Glutamatergic neuron (in vitro differentiated cells): ENCODE data around the gene KAT8. TPM values are rescaled to one million over a fixed set of nuclear protein-coding genes. Genes with fewer than 3 reads are reported as not detected.
A peak's percentile ranks its signal among the peaks of the same experiment; 100 is the strongest.
"Not testable (repeated sequence)": the region's sequence is repeated elsewhere in the genome, so short reads cannot be mapped to it uniquely, and the experiment has no call there.

Experiments
- DNase-seq: peaks from one replicate; pipeline ENCODE4 v3.0.0; 2022
- H3K27ac Mint-ChIP-seq: one replicate; pipeline ENCODE4 v1.8.0; 2020; ENCODE audit warnings: mild to moderate bottlenecking, mixed read lengths, inconsistent platforms; ENCODE audit not compliant: unreplicated experiment
- H3K27me3 Mint-ChIP-seq: one replicate; pipeline ENCODE4 v1.8.0; 2020; ENCODE audit warnings: mild to moderate bottlenecking, moderate library complexity, mixed read lengths, inconsistent platforms; ENCODE audit not compliant: unreplicated experiment
- H3K36me3 Mint-ChIP-seq: one replicate; pipeline ENCODE4 v1.8.0; 2020; ENCODE audit warnings: mild to moderate bottlenecking, mixed read lengths, inconsistent platforms; ENCODE audit not compliant: unreplicated experiment
- H3K4me1 Mint-ChIP-seq: one replicate; pipeline ENCODE4 v1.8.0; 2020; ENCODE audit warnings: mild to moderate bottlenecking, low read depth, mixed read lengths, inconsistent platforms; ENCODE audit not compliant: unreplicated experiment
- H3K4me3 Mint-ChIP-seq: one replicate; pipeline ENCODE4 v1.8.0; 2020; ENCODE audit warnings: mild to moderate bottlenecking, mixed read lengths, inconsistent platforms; ENCODE audit not compliant: unreplicated experiment
- H3K9me3 Mint-ChIP-seq: one replicate; pipeline ENCODE4 v1.8.0; 2020; ENCODE audit warnings: mild to moderate bottlenecking, moderate library complexity, mixed read lengths, inconsistent platforms; ENCODE audit not compliant: unreplicated experiment
- total RNA-seq: library from RNA; stranded (reverse); fragmentation: NEBNext Ultra II Directional; extraction: Animal tissue kit (Norgen Biotek cat#: 25700); gene quantifications from one replicate; pipeline ENCODE4 v1.2.1, GENCODE V29; 2021; ENCODE audit not compliant: unreplicated experiment
- TF ChIP-seq, protein P1 (sequence below): fragments of 200-600 bp; sonication (generic); IDR thresholded peaks from one replicate; pipeline ENCODE4 v1.5.0; 2021; ENCODE audit not compliant: partially characterized antibody, unreplicated experiment

The KAT8 gene
- total RNA-seq, 1 donor from 2014 or later = 61.2 TPM

DNA sequence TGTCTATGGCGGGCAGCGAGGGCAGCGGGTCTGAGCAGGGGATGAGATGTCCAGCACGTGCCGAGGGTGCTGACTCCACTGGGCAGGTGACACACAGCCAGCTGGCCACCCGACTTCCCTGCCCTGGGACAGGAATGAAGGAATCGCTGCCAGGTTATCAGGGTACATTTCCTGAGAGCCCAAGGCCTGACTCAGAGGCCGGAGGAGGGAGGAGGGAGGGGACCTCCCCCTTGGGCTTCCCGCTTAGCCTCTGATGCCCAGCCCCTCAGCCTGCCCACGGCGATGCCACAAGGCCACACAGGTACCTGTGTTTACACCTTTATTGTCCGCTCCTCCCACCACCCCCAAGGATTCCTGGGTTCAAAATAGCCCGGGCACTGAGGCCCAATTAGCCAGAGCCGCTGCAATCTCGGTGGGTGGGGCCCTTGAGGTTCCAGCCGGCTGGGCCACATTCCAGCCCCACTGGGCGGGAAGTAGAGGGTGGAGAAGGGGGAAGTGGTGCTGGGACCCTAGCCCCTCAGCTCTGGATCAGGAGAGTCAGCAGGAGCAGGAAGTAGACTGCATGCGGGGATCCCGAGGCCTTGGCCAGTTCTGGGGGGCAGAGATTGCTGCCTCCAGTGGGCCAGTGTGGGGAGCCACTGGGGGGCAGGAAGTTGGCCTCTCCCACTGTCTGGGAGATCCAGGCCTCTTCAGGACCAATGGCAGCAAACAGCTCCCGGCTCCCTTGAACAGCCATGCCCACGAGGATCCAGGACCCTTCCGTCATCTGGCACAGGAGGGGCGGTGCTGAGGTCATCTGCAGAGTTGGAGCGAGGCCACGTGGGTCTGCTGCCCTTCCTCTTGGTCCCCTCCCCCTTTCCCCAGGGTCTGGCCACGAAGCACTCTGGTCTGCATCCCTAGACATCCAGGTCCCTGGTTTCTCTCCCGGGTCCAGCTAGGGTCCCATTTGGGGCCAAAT, 21.4 kb downstream of the KAT8 start:
- H3K27ac Mint-ChIP-seq = no peak overlapping the region
- no peak overlapping the region for H3K4me3 Mint-ChIP-seq
- DNase-seq = no peak
- H3K36me3 Mint-ChIP-seq = no peaks in the 10 kb centered on the region
- H3K27me3 Mint-ChIP-seq = peaks cover 5% of the 10 kb centered on the region
- peaks cover 5% of the 10 kb centered on the region for H3K4me1 Mint-ChIP-seq
- peaks cover 6% of the 10 kb centered on the region for H3K9me3 Mint-ChIP-seq
- TF ChIP-seq, protein P1, sequence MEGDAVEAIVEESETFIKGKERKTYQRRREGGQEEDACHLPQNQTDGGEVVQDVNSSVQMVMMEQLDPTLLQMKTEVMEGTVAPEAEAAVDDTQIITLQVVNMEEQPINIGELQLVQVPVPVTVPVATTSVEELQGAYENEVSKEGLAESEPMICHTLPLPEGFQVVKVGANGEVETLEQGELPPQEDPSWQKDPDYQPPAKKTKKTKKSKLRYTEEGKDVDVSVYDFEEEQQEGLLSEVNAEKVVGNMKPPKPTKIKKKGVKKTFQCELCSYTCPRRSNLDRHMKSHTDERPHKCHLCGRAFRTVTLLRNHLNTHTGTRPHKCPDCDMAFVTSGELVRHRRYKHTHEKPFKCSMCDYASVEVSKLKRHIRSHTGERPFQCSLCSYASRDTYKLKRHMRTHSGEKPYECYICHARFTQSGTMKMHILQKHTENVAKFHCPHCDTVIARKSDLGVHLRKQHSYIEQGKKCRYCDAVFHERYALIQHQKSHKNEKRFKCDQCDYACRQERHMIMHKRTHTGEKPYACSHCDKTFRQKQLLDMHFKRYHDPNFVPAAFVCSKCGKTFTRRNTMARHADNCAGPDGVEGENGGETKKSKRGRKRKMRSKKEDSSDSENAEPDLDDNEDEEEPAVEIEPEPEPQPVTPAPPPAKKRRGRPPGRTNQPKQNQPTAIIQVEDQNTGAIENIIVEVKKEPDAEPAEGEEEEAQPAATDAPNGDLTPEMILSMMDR = no peak

DNA sequence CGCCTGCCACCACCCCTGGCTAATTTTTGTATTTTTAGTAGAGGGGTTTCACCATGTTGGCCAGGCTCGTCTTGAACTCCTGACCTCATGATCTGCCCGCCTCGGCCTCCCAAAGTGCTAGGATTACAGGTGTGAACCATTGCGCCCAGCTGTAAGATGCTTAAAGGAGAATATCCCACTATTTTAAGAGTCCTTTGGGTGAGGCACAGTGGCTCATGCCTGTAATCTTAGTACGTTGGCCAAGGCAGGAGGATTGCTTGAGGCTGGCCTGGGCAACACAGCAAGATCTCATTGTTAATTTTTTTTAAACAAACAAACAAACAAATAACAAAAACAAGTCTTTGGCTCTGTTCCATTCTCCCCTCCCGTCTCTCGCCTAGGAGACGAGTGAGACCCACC, 23.6 kb downstream of the KAT8 start:
- not testable (repeated sequence) for H3K4me1 Mint-ChIP-seq, H3K4me3 Mint-ChIP-seq, H3K36me3 Mint-ChIP-seq, H3K9me3 Mint-ChIP-seq, H3K27ac Mint-ChIP-seq, DNase-seq, H3K27me3 Mint-ChIP-seq

DNA sequence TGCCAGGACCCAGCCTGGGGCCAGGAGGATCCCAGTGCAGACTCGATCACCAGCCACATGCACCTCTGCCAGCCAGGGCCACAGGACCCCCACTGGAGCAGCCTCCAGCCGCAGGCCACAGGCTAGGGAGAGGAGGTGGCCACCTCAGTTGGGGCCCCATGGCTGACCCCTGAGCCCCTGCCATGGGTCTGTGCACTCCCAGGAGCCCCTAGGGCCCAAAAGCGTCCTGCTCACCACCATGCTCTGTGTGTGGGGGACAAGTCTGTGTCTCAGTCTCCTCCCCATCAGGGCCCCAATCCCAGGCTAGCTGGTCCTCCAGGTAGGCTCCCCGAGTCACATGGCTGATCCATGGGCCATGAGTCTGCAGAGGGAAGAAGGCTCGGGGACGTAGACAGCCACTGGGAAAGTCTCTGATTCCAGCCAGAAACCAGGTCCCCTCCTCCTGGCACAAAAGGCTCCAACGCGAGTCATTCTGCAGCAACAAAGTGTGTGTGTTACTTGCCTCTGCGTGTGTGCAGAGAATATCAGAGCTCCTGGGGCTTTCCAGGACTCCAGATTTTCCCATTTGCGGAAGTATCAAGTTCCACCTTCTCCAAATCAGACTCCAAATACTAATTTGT, 24.1 kb downstream of the KAT8 start:
- H3K9me3 Mint-ChIP-seq = peaks cover 6% of the 10 kb centered on the region
- peaks cover 7% of the 10 kb centered on the region for H3K27me3 Mint-ChIP-seq
- peaks cover 2% of the 10 kb centered on the region for H3K4me1 Mint-ChIP-seq
- H3K4me3 Mint-ChIP-seq = peak overlapping the region; percentile 78
- H3K36me3 Mint-ChIP-seq = no peaks in the 10 kb centered on the region
- TF ChIP-seq, protein P1 = no peak
- peak overlapping the region; percentile 73 for H3K27ac Mint-ChIP-seq
- no peak for DNase-seq

DNA sequence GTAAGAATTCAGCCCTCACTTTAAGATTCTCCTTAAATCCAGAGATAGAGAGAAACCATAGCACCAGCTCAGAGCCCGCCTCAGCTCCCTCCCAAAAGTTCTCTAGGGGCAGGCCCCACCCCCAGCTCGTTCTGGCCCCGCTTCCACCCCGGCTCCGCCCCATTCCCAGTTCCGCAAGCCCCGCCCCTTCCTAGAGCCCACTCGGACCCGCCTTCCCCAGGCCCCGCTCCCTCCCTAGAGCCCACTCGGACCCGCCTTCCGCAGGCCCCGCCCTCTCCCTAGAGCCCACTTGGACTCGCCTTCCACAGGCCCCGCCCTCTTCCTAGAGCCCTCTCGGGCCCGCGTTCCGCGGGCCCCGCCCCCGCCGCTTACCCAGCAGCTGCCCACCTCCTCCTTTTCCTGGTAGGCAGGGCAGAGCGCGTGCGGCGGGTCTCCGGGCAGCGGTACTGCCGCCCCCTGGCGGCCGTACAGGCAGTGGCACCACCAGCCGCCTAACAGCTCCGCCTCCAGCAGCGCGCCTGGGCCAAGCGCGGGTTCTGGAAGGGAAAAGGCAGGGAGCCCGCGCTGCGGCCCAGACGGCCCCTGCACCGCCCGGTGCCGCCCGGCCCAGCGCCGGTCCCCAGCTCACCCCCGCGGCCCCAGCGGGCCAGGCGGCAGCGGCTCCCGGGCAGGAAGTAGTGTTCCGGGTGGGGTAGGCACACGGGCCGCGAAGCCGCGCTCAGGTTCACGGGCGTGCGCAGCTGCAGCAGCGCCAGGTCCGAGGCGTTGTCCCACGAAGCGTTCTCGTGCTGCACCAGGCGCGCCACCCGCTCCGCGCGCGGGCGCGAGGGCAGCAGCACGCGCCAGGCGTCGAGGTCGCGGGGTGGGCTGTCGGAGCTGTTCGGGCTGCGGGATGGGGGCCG, 24.9 kb downstream of the KAT8 start:
- Mint-ChIP-seq H3K27me3 (peaks cover 10% of the 10 kb centered on the region), H3K4me1 (peaks cover 2% of the 10 kb centered on the region), H3K36me3 (no peaks in the 10 kb centered on the region), H3K4me3 (peak overlapping the region; percentile 78), H3K9me3 (peaks cover 6% of the 10 kb centered on the region), H3K27ac (peak overlapping the region; percentile 73)
- TF ChIP-seq, protein P1 = peak; percentile 100
- DNase-seq = peak; percentile 99

DNA sequence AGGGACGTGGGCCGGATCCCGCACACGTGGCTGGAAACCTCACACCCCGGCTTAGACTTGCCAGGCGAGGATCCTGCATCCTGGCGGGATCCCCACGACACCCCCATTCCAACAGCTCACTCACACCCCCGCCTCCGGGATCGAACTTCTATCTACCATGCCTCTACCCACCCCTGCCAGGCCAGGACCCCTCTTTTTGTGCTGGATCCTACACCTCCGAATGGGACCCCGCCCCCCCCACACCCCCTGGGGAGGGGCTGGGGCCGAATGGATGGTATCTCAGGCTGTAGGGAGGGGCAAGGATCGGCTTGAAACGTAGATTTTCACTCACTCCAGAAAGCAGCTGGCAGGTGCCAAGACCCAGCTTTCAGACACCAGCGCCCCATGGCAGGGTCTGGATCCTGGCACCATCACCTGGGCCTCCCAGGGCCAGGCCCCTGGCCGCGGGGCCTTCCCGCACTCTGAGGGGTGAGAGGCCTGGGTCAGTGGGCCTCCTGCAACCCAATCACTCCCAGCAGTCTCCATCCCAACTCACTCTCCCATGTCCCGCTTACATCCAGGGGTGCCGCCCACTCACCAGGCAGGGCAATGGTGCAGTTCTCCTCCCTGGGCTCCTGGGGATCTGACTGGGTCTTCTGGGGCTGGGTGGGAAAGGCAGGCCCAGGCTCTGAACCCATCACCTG, 25.7 kb downstream of the KAT8 start:
- Mint-ChIP-seq H3K4me1 (peaks cover 3% of the 10 kb centered on the region), H3K4me3 (peak overlapping the region; percentile 49), H3K36me3 (peaks cover 4% of the 10 kb centered on the region), H3K27me3 (peaks cover 16% of the 10 kb centered on the region), H3K27ac (no peak overlapping the region), H3K9me3 (peaks cover 7% of the 10 kb centered on the region)
- TF ChIP-seq, protein P1 = no peak
- no peak for DNase-seq
